ENCODE results near the gene KIF2A. TPM values are rescaled to one million over a fixed set of nuclear protein-coding genes. Genes with fewer than 3 reads are reported as not detected.

The KIF2A gene
- total RNA-seq, 1 experiment from 2014 or later = 86.1 TPM

DNA sequence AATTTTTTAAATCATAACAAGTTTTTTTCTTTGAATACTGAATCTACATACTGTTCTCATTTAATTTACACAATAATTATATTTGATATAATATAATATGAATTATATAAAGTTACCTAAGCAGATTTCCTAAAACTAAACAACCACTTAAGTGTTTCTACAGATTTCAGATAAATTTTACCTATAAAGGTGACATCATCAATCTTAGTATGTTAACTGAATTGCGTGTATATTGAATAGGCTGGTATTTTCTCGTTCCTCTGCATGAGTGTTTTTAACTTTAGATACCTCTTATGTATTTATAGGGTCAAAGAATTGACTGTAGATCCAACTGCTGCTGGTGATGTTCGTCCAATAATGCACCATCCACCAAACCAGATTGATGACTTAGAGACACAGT, 67.4 kb downstream of the KIF2A start:
- Histone ChIP-seq H3K56ac (ENCODE audit: insufficient read length, low read depth, low read length) (no peak overlapping the region), H2AFZ (ENCODE audit: low read length) (no peak overlapping the region), H2BK5ac (ENCODE audit: insufficient read length, low read length) (no peak overlapping the region), H4K8ac (replicated peaks; ENCODE audit: insufficient read length, low read depth, low read length) (no peak overlapping the region), H3K79me1 (ENCODE audit: insufficient read depth, low read depth, low read length, poor library complexity, severe bottlenecking) (no peaks in the 10 kb centered on the region), H3K27me3 (ENCODE audit: insufficient read depth, low read length) (no peaks in the 10 kb centered on the region), H4K20me1 (ENCODE audit: control insufficient read depth, insufficient read depth, insufficient read length) (no peaks in the 10 kb centered on the region), H3K9ac (ENCODE audit: extremely low read depth, insufficient read length, low read length) (no peak overlapping the region), H2AK5ac (ENCODE audit: insufficient read length, low read length) (no peak overlapping the region), H3K14ac (ENCODE audit: insufficient read depth, low read length) (no peak overlapping the region), H2BK120ac (ENCODE audit: low read depth, low read length, poor library complexity, severe bottlenecking) (no peak overlapping the region), H3K9me3 (ENCODE audit: control insufficient read depth, low read depth, low read length) (no peaks in the 10 kb centered on the region), H3K79me2 (ENCODE audit: insufficient read depth, low read length) (no peaks in the 10 kb centered on the region), H3K4me1 (ENCODE audit: insufficient read depth, low read length) (no peaks in the 10 kb centered on the region), H3K4ac (ENCODE audit: low read depth, low read length) (no peak overlapping the region), H2BK15ac (ENCODE audit: low read depth, low read length) (no peak overlapping the region), H3K4me2 (ENCODE audit: insufficient read depth, insufficient read length, low read length) (no peak overlapping the region), H3T11ph (ENCODE audit: low read length) (no peak overlapping the region), H3K18ac (ENCODE audit: insufficient read length, low read depth, low read length) (no peak overlapping the region), H3K23me2 (ENCODE audit: insufficient read length, low read depth, low read length, poor library complexity, severe bottlenecking) (no peaks in the 10 kb centered on the region), H2BK12ac (ENCODE audit: insufficient read length, low read depth, low read length) (no peak overlapping the region), H2BK20ac (ENCODE audit: low read depth, low read length, poor library complexity, severe bottlenecking) (no peak overlapping the region), H3K23ac (ENCODE audit: insufficient read length, low read depth, low read length) (no peak overlapping the region), H4K5ac (ENCODE audit: insufficient read length, low read depth, low read length) (no peak overlapping the region), H4K91ac (ENCODE audit: insufficient read length, low read depth, low read length) (no peak overlapping the region), H3K27ac (ENCODE audit: insufficient read length, low read depth, low read length) (no peak overlapping the region)
- peaks cover 17 to 61% (median 59%) of the 10 kb centered on the region in 3 experiments; a peak in 6 of 7 replicates for H3K36me3 Mint-ChIP-seq (ENCODE audit: insufficient read depth in 1 of 3, low read depth in 3 of 3)
- no CpG with 5 or more reads among the region's 3 CpGs for WGBS (ENCODE audit: extremely low coverage, insufficient read length, low lambda C conversion rate)
- H3K4me3 Mint-ChIP-seq = no peak overlapping the region
- no peaks in the 10 kb centered on the region for H3K4me1 Mint-ChIP-seq
- DNase-seq = no peak
- TF ChIP-seq, protein P1, sequence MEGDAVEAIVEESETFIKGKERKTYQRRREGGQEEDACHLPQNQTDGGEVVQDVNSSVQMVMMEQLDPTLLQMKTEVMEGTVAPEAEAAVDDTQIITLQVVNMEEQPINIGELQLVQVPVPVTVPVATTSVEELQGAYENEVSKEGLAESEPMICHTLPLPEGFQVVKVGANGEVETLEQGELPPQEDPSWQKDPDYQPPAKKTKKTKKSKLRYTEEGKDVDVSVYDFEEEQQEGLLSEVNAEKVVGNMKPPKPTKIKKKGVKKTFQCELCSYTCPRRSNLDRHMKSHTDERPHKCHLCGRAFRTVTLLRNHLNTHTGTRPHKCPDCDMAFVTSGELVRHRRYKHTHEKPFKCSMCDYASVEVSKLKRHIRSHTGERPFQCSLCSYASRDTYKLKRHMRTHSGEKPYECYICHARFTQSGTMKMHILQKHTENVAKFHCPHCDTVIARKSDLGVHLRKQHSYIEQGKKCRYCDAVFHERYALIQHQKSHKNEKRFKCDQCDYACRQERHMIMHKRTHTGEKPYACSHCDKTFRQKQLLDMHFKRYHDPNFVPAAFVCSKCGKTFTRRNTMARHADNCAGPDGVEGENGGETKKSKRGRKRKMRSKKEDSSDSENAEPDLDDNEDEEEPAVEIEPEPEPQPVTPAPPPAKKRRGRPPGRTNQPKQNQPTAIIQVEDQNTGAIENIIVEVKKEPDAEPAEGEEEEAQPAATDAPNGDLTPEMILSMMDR (conservative IDR thresholded peaks at IDR 0.05) = no peak
- no peaks in the 10 kb centered on the region for H3K9me3 Mint-ChIP-seq
- H3K27ac Mint-ChIP-seq = no peak overlapping the region
- no peaks in the 10 kb centered on the region for H3K27me3 Mint-ChIP-seq (ENCODE audit: low read depth)

Measured in H9 (cell line).